NCI-H510A treated with DMSO at 0.1 percent for 48 hours (cell line): ENCODE data around the gene KRTAP5-9.
"Not testable (repeated sequence)": the region's sequence is repeated elsewhere in the genome, so short reads cannot be mapped to it uniquely, and the experiment has no call there.

Experiments used
- DNase-seq: peaks from one replicate; lab custom pipeline; 2025; lab: John Stamatoyannopoulos, UW

KRTAP5-9 gene, protein sequence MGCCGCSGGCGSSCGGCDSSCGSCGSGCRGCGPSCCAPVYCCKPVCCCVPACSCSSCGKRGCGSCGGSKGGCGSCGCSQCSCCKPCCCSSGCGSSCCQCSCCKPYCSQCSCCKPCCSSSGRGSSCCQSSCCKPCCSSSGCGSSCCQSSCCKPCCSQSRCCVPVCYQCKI

GRCh38 chr11:71548120-71548519, at the start of gene KRTAP5-9:
Gene KRTAP5-9 (plus strand): TSS chr11:71548420. CDS start chr11:71548658, 238 bp downstream.
- no peak for DNase-seq

GRCh38 chr11:71499125-71499524, 49.1 kb upstream of the KRTAP5-9 start:
- DNase-seq: no peak

DNA sequence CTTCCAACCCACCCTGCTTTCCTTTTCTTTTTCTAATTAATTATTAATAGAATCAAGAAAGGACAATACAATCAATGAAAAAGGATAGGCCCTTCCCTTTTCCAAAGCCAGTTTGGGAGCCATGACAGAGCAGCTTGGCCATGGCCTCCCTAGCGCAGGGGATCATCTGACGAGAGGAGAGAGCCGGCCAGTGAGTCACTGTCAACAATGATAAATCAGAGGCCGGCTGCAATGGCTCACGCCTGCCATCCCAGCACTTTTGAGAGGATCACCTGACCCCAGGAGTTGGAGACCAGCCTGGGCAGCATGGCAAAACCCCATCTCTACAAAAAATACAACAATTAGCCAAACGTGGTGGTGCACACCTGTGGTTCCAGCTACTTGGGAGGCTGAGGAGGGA, 48.7 kb upstream of the KRTAP5-9 start:
- DNase-seq: no peak

DNA sequence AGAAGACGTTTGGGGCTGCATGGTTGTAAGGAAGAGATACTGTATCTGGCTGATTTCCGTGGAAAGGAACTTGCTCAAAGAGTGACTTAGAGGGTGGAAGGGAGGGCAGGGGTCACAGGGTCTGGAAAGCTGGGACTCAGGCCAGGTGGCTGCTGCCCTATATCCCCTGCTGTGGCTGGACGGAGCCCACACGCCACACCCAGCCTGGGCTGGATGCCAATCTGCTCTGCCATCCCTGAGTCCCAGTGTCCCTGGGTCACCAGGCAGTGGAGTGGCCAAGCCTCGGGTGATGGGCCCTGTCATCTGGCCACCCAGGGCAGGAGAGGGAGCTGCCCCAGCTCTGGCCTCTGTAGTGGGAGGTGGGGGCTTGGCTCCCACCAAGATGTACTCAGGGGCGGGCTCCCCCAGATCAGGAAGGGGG, 47.6 kb upstream of the KRTAP5-9 start:
- DNase-seq: no peak

GRCh38 chr11:71501071-71501985, 46.9 kb upstream of the KRTAP5-9 start:
- DNase-seq: no peak

GRCh38 chr11:71502026-71502425, 46.2 kb upstream of the KRTAP5-9 start:
- DNase-seq: no peak

DNA sequence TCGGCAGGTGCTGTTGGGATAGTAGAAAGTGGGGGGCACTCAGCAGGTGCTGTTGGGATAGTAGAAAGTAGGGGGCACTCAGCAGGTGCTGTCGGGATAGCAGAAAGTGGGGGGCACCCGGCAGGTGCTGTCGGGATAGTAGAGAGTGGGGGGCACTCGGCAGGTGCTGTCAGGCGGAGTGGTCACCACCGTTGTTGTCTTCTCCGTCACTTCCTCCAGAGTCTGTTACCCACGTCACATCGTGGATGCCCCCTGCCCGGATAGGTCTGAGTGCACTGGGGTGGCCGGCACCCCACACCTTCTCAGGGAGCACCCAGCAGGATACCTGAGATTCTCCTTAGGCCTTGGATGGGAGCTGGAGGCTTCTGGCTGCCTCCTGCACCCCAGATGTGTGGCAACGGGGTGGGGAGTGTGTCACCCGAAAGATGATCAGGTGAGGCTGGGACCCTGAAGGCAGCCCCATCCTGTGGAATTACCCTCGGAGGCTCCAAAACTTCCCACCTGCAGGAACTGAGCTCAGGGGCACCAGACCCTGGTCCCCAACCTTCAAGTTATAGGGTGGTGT, 45.3 kb upstream of the KRTAP5-9 start:
- DNase-seq: no peak

- no peak for DNase-seq
Measured at GRCh38 chr11:71504531-71504930, 43.7 kb upstream of the KRTAP5-9 start.

DNA sequence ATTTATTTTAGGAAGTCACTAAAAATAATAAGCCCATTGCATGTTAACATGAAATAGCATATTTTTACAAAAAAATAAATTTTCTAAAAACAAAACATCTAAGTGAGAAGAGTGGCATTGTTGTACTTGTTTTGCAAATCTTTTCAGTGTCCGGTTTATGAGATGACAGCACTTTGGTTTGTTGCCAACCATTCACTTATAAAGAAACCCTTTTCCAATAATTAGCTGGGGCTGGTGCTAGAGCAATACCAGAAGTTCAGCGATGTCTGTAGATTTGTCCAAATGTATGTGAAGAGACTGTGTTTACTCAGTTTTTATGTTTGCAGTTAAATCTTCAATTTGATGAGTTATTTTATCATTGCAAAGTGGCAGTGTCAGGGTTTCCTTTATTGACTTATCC, 43.2 kb upstream of the KRTAP5-9 start:
- no peak for DNase-seq

- DNase-seq: no peak
Measured at GRCh38 chr11:71505781-71506180, 42.4 kb upstream of the KRTAP5-9 start.

DNA sequence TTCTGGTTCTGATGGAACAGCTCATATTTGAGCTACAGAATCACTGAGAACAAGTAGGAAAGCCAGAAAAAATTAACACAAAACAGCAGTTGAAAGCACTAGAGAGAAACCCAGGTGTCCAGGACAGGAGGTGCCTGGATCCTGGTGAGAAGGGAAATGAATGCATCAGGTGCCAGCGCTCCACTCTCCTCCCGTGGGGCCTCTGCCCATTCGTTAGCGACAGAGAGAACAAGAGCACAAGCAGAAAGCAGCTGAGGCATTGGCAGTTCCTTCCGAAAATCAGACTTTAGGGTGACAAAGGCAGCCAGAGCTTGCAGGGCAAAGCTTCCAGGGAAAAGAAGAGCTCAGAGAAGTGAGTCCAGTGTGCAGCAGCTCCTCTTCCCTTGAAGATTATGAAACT, 41.1 kb upstream of the KRTAP5-9 start:
- DNase-seq: no peak

DNA sequence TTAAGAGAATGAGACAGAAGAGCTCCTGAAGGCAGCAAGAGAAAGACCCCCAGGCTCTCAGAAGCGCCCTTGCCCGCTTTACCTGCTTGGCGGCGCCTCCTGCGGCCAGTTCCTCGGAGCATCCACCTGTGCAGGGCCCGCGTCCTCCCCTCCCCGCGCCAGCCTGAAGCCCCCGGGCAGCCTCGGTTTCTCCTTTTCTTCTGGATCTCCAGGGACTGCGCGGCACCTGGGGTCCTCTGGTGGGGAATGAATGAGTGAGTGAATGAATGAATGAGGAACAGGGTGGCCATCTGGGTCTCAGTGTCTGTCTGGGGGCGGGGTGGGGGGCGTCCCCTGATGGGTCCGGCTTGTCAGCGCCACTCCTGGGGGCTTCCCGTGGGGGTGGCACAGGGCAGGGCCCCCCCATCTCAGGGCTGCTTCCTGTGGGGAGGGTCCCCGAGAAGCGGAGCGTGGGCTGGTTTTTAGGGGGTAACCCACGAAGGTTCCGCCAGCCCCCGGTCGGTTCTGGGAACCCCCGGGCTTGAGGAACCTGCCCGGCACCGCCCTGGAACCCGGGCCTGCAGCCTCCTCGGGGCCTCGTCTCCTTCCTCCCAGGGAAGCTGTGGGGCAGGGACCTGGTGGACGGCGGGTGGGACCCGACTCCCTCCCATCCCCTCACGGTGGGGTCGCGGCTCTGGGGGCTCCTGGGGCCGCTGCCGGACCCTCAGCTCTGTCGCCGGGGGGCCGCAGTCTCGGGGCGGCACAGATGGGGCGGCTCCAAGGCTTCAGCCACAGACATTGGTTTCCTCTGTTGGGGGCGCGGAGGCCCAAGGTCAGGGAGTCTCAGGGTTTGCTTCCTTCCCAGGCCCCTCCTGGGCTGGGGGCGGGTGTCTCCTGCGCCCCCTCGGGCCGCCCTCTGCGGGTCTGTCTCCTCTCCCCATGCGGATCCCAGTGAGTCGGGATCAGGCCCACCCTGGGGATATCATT, 29.4 kb upstream of the KRTAP5-9 start:
- DNase-seq: no peak

DNA sequence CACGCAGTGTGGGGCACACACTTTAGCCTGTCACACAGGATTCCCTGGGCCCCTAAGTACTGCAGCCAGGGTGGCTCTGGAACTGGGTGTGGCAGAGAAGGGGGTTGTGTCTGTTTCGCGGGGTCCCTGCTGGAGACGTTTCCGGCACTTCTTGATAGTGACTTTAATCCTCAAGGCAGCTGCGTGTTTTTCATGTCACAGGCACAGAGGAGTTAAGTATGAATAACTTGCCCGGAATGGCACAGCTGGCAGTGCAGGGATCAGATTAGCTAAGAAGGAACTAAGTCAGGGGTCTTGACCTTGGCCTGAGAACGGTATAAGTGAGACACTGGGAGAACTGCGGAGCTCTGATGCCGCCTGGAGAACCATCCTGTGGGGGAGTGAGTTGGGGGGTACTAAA, 28.7 kb upstream of the KRTAP5-9 start:
- DNase-seq: no peak

GRCh38 chr11:71525188-71525937, 22.9 kb upstream of the KRTAP5-9 start:
- DNase-seq: no peak

DNA sequence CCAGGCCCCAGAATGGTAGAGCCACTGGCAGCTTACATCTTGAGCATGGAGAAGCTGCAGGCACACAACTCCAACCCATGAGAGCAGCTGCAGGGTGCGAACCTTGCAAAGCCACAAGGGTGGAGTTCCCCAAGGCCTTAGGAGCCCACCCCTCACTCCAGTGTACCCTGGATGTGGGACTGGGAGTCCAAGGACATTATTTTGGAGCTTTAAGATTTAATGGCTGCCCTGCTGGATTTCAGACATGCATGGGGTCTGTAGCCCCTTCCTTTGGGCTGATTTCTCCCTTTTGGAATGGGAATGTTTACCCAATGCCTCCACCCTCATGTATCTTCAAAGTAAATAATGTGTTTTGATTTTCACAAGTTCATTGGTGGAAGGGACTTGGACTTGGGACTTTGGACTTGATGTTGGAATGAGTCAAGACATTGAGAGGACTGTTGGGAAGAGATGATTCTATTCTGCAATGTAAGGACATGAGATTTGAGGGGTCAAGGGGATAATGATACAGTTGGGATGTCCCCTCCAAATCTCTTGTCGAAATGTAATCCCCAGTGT, 22.2 kb upstream of the KRTAP5-9 start:
- DNase-seq: no peak

- not testable (repeated sequence) for DNase-seq
Measured at GRCh38 chr11:71526796-71527575, 21.2 kb upstream of the KRTAP5-9 start, which contains the start of gene KRTAP5-7. Gene KRTAP5-7 (plus strand): TSS chr11:71527267. CDS start chr11:71527301, 34 bp downstream.

DNA sequence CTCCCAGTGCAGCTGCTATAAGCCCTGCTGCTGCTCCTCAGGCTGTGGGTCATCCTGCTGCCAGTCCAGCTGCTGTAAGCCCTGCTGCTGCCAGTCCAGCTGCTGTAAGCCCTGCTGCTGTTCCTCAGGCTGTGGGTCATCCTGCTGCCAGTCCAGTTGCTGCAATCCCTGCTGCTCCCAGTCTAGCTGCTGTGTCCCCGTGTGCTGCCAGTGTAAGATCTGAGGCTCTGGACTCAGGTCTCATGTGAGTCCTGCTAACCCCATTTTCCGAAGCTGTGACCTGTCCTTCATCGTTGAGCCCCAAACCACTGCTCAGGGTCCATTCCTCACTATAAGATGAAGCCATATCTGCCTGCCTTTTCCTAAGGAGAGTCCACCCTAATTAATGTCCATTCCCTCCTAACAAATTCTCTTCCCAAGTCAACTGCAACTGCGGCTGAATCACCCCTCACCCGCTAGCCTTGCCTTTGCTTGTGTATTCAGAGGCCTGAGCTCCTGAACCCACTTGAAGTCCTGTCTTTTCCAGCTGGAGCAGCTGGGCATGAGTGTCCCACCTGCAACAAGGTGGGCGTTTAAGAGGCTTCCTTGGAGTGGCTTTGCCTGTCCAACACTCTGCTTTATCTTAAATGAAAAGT, 20.5 kb upstream of the KRTAP5-9 start:
- DNase-seq: no peak

DNA sequence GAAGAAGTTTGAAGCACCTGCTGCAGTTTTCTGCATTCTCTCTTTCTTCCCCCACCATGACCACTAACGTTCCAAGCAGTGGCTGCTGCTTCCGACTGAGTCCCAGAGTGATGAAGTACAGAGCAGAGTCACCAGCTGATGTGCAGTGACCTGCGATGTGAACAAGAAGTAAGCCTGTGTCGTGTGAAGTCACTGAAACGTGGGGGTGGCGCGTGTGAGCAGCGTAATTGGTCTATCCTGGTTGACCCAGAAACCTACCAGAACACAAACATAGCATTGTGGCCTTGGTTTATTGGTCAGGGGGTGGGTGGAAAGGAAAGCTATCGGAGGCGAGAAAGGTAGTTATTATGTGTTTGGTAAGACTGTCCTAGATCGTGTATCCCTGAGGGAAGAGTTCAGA, 17.6 kb upstream of the KRTAP5-9 start:
- DNase-seq: no peak

GRCh38 chr11:71532036-71532610, 16.1 kb upstream of the KRTAP5-9 start:
- no peak for DNase-seq
